ENCODE results near the gene THEM4.
"Not testable (repeated sequence)": the region's sequence is repeated elsewhere in the genome, so short reads cannot be mapped to it uniquely, and the experiment has no call there.

Gene THEM4

GRCh38 chr1:151860504-151861187, 48.7 kb downstream of the THEM4 start:
- in situ Hi-C loops (cut with MboI; ENCODE audit: low sequenced_read_pairs), result no loop called here

- in situ Hi-C loops (cut with MboI; ENCODE audit: low sequenced_read_pairs), result no loop called here
Measured at GRCh38 chr1:151859891-151860293, 49.4 kb downstream of the THEM4 start.

- in situ Hi-C loops (cut with MboI; ENCODE audit: low sequenced_read_pairs), result no loop called here
Measured at GRCh38 chr1:151858886-151859665, 50.2 kb downstream of the THEM4 start.

- in situ Hi-C loops (cut with MboI; ENCODE audit: low sequenced_read_pairs), result no loop called here
Measured at GRCh38 chr1:151858030-151858746, 51.1 kb downstream of the THEM4 start.

- in situ Hi-C loops (cut with MboI; ENCODE audit: low sequenced_read_pairs), result no loop called here
Measured at GRCh38 chr1:151855933-151856332, 53.4 kb downstream of the THEM4 start.

- in situ Hi-C loops (cut with MboI; ENCODE audit: low sequenced_read_pairs), result not testable (repeated sequence)
Measured at GRCh38 chr1:151855516-151855915, 53.8 kb downstream of the THEM4 start.

- in situ Hi-C loops (cut with MboI; ENCODE audit: low sequenced_read_pairs), result no loop called here
Measured at GRCh38 chr1:151854658-151855057, 54.7 kb downstream of the THEM4 start.

GRCh38 chr1:151853411-151853943, 55.8 kb downstream of the THEM4 start, which contains the start of gene THEM5:
TSS of gene THEM5 (minus strand) at chr1:151853712. CDS start at chr1:151853565, 147 bp downstream.
- in situ Hi-C loops (cut with MboI; ENCODE audit: low sequenced_read_pairs), result no loop called here

- in situ Hi-C loops (cut with MboI; ENCODE audit: low sequenced_read_pairs), result no loop called here
Measured at GRCh38 chr1:151852733-151853132, 56.6 kb downstream of the THEM4 start.

- in situ Hi-C loops (cut with MboI; ENCODE audit: low sequenced_read_pairs), result no loop called here
Measured at GRCh38 chr1:151851886-151852285, 57.4 kb downstream of the THEM4 start.

- in situ Hi-C loops (cut with MboI; ENCODE audit: low sequenced_read_pairs), result no loop called here
Measured at GRCh38 chr1:151849871-151850270, 59.4 kb downstream of the THEM4 start.

GRCh38 chr1:151849126-151849525, 60.2 kb downstream of the THEM4 start:
- in situ Hi-C loops (cut with MboI; ENCODE audit: low sequenced_read_pairs), result no loop called here

- in situ Hi-C loops (cut with MboI; ENCODE audit: low sequenced_read_pairs), result no loop called here
Measured at GRCh38 chr1:151847867-151848596, 61.3 kb downstream of the THEM4 start.

- in situ Hi-C loops (cut with MboI; ENCODE audit: low sequenced_read_pairs), result no loop called here
Measured at GRCh38 chr1:151846686-151847237, 62.5 kb downstream of the THEM4 start.

GRCh38 chr1:151846062-151846568, 63.2 kb downstream of the THEM4 start:
- in situ Hi-C loops (cut with MboI; ENCODE audit: low sequenced_read_pairs), result no loop called here

- in situ Hi-C loops (cut with MboI; ENCODE audit: low sequenced_read_pairs), result no loop called here
Measured at GRCh38 chr1:151843398-151843797, 65.9 kb downstream of the THEM4 start.

GRCh38 chr1:151841141-151841540, 68.2 kb downstream of the THEM4 start:
- in situ Hi-C loops (cut with MboI; ENCODE audit: low sequenced_read_pairs), result no loop called here

- in situ Hi-C loops (cut with MboI; ENCODE audit: low sequenced_read_pairs), result no loop called here
Measured at GRCh38 chr1:151840421-151840820, 68.9 kb downstream of the THEM4 start.

GRCh38 chr1:151839457-151840403, 69.6 kb downstream of the THEM4 start, which contains the start of gene C2CD4D:
TSS of gene C2CD4D (minus strand) at chr1:151839820. CDS start at chr1:151838989, 831 bp downstream.
- in situ Hi-C loops (cut with MboI; ENCODE audit: low sequenced_read_pairs), result no loop called here
